Measurements from ENCODE around the gene CACNA2D2.

The CACNA2D2 gene

DNA sequence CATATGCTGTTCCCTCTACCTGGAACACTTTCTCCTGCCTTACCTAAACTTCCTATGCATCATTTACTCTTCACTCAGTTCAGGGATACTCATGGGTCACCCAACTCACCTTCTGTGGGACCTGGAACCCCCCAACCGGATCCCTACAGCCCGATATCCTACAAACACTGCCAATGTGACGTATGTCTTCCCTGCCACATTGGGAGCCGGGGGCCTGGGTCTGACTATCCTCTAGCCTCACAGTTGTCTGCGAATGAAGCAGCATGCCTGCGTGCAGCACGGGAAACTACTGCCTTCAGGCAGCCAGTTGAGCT, 153.3 kb downstream of the CACNA2D2 start:
- TF ChIP-seq, protein P1, sequence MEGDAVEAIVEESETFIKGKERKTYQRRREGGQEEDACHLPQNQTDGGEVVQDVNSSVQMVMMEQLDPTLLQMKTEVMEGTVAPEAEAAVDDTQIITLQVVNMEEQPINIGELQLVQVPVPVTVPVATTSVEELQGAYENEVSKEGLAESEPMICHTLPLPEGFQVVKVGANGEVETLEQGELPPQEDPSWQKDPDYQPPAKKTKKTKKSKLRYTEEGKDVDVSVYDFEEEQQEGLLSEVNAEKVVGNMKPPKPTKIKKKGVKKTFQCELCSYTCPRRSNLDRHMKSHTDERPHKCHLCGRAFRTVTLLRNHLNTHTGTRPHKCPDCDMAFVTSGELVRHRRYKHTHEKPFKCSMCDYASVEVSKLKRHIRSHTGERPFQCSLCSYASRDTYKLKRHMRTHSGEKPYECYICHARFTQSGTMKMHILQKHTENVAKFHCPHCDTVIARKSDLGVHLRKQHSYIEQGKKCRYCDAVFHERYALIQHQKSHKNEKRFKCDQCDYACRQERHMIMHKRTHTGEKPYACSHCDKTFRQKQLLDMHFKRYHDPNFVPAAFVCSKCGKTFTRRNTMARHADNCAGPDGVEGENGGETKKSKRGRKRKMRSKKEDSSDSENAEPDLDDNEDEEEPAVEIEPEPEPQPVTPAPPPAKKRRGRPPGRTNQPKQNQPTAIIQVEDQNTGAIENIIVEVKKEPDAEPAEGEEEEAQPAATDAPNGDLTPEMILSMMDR (IDR thresholded peaks at IDR 0.05) = no peak

DNA sequence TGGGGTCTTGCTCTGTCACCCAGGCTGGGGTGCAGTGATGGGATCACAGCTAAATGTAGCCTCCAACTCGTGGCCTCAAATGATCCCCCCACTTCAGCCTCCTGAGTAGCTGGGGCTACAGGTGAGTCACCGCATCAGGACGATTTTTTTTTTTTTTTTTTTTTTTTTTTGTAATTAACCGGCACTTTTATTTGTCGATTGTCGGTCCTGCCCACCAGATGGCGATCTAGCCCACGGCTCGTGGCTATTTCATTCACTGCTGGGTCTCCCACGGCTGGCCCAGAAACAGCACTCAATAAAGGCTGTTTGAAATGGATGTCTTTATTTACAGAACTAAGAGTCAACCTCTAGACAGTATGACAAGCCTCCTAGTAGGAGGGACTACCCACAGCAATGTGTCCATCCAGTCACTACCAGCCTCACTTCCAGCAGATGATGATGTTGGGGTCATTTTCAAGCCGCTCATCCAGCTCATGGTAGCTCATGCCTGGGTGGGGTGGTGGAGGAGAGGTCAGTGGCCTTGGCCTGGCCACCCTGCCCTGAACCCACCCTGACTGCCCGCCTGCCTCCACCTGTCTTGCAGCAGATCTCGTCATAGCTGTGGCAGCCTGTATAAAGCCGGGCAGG, 156.1 kb downstream of the CACNA2D2 start:
- TF ChIP-seq, protein P1 (IDR thresholded peaks at IDR 0.05) = peak; percentile 62

DNA sequence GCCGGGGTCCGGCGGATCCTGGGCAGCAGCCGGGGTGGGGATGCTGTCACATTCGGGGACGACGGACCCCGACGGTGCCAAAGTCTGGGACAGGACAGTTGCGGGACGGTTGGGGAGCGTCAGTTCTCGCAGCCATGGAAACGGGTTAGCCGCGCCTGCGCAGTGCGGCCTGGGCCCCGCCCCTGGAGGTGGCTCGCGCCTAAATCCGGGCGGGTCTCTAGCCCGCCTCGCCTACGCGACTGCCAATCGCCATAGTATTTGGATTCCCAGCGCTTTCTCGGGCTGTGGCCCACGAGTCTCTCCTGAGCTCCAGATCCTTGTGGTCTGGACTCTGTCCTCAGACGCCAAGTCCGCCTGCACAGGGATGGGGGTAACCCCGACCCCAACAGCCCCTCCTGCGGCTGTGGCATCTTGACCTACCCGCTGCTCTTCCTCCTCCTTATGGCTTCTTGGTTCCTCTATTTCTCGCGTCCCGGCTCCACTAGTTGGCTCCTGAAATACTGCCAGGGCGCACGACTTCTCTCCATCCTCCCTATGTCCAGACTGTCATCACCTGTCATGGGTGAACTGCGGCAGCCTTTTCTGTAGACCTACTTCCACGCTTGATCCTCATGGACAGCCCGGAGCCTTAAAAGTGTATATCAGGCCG, 157.7 kb downstream of the CACNA2D2 start, which contains the start of gene ZMYND10:
ZMYND10 (minus strand) TSS at position 147 of the 649 bp plus-strand sequence. CDS start 153 bp downstream, outside the sequence.
- TF ChIP-seq, protein P1 (IDR thresholded peaks at IDR 0.05) = no peak

DNA sequence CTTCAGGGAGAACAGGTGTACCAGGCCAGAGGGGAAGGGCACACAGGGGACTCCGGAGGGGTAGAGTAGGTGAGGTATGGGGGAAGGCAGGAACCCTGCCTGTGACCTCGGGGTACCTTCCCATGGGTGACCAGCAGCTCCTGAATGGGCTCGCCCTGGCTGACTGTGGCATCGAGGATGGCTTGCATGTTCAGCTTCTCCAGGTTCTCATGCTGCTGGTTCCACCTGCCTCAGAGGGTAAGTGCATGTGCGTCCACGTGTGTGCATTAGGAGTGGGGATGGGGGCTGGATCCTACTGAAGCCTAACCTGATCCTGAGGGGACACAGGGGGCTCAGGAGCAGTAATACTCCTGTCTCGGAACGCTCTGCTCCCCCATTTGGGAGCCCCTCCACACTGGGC, 158.4 kb downstream of the CACNA2D2 start:
- TF ChIP-seq, protein P1 (IDR thresholded peaks at IDR 0.05) = no peak

DNA sequence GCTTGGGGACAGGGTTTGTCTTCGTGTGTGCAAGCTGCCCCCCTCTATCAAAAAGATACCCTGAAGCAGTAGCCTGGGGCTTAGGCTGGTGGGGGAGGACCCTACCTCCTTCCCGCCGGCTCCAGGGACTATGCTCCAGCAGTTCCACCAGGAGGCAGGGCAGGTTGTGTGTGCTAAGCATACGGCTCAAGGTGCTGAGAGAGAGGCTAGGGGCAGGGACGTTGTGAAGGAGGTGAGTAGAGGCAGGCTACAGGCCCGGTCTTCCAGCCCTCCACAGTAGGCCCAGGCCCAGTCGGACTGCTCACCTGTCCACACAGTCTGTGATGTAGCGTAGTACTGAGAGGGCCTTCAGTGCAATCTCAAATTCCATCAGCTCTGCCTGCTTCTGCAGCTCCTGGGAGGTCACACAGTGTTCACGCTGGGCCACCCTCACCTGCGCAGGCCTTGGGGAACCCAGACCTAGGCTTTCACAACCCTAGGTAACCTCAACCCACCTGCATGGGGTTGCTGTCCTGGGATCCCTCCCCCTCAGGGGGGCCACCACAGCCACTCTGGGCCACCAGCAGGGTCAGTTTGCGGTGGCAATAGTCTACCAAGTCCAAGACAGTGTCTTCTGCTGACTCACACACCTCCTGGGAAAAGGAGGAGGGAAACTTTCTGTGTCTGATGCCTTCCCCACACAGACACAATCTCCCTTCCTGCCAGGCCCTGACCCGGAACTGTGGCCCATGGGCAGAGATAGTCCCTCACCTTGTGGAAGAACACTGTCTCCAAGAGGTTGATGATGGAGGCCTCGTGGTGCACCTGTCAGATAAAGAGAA, 160.4 kb downstream of the CACNA2D2 start:
- TF ChIP-seq, protein P1 (IDR thresholded peaks at IDR 0.05) = no peak

DNA sequence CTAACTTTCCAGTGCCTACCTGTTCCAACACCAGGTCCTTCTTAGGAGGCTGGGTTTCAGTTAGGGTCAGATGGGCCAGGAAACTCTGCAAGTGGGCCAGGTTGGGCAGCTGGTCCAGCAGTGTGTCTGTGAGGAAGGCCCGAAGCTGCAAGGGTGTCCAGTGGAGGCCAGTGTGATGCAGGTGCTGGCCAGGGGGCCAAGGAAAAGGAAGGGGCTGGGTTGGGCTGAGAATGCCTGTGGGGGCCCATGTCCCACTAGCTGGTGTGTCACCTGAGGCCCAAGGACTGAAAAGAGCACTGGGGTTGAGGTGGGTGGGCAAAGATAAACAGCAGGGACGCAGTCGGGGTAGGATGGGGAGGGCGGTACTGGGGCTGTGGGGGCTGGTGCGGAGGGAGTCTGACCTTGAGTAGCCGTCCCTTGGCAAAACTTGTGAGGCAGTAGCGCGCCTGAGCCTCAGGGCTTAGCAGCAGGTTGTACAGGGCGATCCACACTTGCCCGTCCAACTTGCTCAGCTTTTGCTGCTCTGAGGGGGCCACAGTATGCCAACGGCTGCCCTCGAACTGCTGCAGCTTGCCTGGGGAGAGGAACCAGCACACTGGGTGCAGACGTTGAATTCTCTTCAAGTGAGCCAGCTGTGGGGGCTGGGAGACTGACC, 161.3 kb downstream of the CACNA2D2 start:
- TF ChIP-seq, protein P1 (IDR thresholded peaks at IDR 0.05) = no peak

DNA sequence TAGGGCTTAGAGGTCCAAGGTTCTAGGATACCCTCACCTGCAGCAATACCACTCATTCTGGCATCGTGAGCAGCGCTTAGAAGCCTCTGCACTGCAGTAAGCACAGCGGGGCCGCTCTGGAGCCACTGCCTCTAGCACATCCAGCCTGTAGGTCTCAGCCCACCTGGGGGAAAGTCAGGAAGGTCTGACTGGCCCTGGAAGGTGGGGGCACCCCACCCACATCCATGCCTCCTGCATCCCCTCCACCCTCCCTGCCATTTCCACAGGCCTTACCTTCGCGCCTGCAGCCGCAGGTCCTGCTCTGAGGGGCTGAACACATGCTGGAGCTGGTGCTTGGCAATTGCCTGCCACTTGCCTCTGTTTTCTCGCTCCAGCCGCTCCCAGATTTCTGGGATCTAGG, 161.9 kb downstream of the CACNA2D2 start:
- TF ChIP-seq, protein P1 (IDR thresholded peaks at IDR 0.05) = no peak

Data from LNCAP (cell line).